Esophagus muscularis mucosa (tissue), 4 donors: Measurements from ENCODE around the gene DIPK1A.

Experiments
- EP300 ChIP-seq: sonication (generic); formaldehyde crosslinking; IDR thresholded peaks from one replicate; pipeline ENCODE4 v1.6.1; 2017; ENCODE audit warnings: antibody characterized with exemption
- POLR2A ChIP-seq: fragments of 450-650 bp; IDR thresholded peaks from one replicate; pipeline ENCODE4 v1.6.1; 2017; ENCODE audit warnings: antibody characterized with exemption, moderate library complexity, mild to moderate bottlenecking, low read depth
- POLR2AphosphoS5 ChIP-seq, 2 donors: sonication (generic); formaldehyde crosslinking; IDR thresholded peaks; one replicate each; pipeline ENCODE4 v1.6.1; 2017; ENCODE audit warnings: antibody characterized with exemption in 2 of 2
- TF ChIP-seq, protein P1 (sequence below), 3 experiments: fragments of 200-600 bp in 2 of 3; fragments of 450-650 bp in 1 of 3; sonication (generic) in 2 of 3; IDR thresholded peaks; one replicate each; pipeline ENCODE4 v1.5.1; 2017 to 2019; ENCODE audit warnings: antibody characterized with exemption in 3 of 3, mild to moderate bottlenecking in 2 of 3, moderate library complexity in 1 of 3

DNA sequence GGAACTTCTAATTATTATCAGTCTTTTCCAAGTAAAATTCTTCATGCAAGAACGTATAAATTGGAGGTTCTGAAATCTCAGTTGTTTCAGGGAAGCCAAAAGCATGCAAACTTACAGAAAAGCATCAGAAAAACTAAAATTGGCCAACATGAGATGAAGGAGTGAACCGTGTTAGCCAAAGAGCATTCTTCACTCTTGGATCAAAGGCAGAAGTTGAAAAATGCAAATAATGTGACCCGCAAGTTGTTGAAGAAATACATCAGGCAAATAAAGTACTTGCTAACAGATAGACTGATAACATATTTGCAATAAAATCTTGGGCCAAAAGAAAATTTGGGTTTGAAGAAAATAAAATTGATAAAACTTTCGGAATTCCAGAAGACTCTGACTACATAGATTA, 29.6 kb downstream of the DIPK1A start:
- TF ChIP-seq, protein P1, sequence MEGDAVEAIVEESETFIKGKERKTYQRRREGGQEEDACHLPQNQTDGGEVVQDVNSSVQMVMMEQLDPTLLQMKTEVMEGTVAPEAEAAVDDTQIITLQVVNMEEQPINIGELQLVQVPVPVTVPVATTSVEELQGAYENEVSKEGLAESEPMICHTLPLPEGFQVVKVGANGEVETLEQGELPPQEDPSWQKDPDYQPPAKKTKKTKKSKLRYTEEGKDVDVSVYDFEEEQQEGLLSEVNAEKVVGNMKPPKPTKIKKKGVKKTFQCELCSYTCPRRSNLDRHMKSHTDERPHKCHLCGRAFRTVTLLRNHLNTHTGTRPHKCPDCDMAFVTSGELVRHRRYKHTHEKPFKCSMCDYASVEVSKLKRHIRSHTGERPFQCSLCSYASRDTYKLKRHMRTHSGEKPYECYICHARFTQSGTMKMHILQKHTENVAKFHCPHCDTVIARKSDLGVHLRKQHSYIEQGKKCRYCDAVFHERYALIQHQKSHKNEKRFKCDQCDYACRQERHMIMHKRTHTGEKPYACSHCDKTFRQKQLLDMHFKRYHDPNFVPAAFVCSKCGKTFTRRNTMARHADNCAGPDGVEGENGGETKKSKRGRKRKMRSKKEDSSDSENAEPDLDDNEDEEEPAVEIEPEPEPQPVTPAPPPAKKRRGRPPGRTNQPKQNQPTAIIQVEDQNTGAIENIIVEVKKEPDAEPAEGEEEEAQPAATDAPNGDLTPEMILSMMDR (IDR thresholded peaks at IDR 0.05): no peak
- TF ChIP-seq EP300 (no peak), POLR2A (no peak), POLR2AphosphoS5 (IDR thresholded peaks at IDR 0.05) (no peak)
